Endothelial cell of hepatic sinusoid (primary cell): ENCODE results near the gene CAMTA1.

Experiments used
- in situ Hi-C: cut with HindIII; loops from 2 replicates; pipeline ENCODE4 v1.10.0; 2017; ENCODE audit warnings: low sequenced_read_pairs

CAMTA1 gene

GRCh38 chr1:7014640-7014930, 229.3 kb downstream of the CAMTA1 start:
- in situ Hi-C loops = loop anchor here (5.0 kb wide), 2 partner anchors 33 to 252 kb away; no protein-coding TSS in a partner anchor

DNA sequence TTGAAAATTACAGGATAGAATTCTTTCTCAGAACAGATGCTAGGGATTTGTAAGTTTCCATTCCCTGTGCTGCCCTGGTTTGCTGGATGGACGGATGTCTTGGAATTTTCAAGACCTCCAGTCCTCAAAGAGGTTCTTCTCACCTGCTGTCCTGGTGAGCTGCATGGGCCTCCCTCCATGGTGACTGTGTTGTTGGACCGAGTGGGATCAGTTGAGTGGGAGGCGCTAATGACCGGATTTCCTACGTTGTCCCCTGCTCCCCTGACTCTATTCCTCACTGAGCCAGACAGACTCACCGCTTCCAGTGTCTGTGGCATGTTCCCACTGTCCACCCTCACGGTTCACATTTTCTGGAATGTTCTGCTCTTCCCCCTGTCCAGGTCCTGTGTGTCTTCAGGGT, 229.8 kb downstream of the CAMTA1 start:
- in situ Hi-C loops = no loop called here

DNA sequence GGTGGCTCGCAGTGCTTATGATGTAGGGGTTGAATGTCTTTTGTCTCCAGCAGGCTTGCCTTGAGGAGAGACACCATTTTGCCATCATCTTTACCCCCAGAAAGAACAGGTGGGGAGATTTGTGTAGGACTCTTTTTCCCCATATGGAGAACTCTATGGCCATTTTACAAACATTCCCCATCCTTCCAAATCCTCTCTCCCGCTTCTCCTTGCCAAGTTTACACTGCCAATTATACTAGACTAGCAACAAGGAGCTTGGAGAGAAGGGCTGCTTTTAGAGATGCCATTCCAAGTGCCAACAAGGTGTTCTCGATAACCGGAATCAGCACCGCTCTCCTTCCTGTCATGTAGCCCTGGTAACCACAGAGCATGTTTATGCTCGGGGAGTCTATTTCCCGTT, 233.1 kb downstream of the CAMTA1 start:
- in situ Hi-C loops = no loop called here

- in situ Hi-C loops = no loop called here
Observed at GRCh38 chr1:7018826-7019225, 233.6 kb downstream of the CAMTA1 start.

GRCh38 chr1:7019510-7019909, 234.3 kb downstream of the CAMTA1 start:
- in situ Hi-C loops = no loop called here

GRCh38 chr1:7022058-7022457, 236.8 kb downstream of the CAMTA1 start:
- in situ Hi-C loops = no loop called here

DNA sequence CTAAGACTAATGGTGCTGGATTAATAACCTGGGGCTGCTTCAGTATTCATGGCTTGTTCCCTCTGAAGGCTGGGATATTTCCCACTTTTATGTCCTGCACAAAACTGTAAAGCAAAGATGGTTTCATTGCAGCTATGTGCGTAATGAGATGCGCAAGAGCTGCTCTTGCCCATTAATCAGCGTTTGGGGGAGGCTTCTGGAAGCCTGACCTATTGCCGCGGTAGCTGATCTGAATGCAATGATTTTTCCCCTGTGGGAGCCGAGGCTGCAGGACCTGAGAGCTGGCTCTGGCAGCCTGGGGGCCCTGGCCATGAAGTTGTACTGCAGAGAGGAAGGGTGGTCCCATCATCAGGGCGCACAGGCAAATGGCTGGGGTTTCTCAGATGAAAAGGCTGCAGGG, 239.8 kb downstream of the CAMTA1 start:
- in situ Hi-C loops = no loop called here

DNA sequence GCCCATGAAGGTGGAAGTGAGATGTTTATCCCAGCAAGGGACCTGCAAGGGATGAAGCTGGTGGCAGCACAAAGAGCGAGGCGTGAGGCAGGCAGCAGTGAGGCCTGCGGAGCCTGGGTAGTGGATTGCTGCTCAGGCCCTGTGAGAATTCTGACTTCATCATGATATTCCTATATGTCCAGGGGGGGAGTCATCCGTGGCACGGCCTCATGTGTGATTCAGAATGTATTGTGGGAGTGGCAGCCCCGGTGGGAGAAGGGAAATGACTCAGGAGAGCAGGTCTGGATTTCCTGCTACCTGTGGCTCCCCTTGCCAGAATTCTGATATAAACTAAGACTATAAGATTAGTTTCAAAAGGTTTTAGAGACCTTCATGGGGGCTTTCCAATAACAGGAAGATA, 240.9 kb downstream of the CAMTA1 start:
- in situ Hi-C loops = no loop called here

GRCh38 chr1:7032992-7033391, 247.7 kb downstream of the CAMTA1 start:
- in situ Hi-C loops = no loop called here

- in situ Hi-C loops = loop anchor here (5.0 kb wide), 1 partner anchor 104 kb away; no protein-coding TSS in a partner anchor
Observed at GRCh38 chr1:7036386-7036785, 251.1 kb downstream of the CAMTA1 start.

- in situ Hi-C loops = loop anchor here (5.0 kb wide), 1 partner anchor 107 kb away; no protein-coding TSS in a partner anchor
Observed at GRCh38 chr1:7039590-7040220, 254.5 kb downstream of the CAMTA1 start.

DNA sequence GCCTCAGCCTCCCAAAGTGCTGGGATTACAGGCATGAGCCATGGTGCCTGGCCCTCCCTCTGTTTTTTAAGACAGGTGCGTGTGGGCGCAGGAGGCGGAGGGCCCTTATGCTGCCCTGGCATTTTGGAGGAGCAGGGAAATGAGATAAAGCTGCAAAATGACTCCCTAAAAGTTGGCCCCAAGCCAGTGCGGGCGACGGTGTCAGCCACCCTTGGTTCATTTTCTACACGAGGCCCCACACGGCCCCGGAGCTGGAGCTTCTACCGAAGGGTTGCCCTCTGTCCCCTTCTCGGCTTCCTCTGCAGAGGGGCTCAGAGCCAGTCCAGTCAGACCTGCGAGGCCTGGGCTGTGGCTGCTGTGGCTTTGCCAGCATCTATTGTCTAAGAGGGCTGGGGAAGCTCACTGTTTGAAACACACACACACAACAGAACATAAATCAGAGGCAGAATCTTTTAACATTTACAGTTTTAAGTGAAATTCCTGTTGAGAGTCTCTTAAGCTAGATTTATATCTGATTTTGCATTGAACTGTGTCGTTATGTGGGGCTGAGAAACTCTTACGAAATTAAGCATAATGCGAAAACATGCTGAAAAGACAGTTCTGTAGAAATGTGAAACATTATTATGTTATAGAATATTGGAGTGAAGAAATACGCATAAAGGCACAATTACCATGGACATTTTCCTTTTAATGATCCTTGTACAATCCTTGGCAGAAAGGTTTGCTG, 255.9 kb downstream of the CAMTA1 start:
- in situ Hi-C loops = no loop called here

DNA sequence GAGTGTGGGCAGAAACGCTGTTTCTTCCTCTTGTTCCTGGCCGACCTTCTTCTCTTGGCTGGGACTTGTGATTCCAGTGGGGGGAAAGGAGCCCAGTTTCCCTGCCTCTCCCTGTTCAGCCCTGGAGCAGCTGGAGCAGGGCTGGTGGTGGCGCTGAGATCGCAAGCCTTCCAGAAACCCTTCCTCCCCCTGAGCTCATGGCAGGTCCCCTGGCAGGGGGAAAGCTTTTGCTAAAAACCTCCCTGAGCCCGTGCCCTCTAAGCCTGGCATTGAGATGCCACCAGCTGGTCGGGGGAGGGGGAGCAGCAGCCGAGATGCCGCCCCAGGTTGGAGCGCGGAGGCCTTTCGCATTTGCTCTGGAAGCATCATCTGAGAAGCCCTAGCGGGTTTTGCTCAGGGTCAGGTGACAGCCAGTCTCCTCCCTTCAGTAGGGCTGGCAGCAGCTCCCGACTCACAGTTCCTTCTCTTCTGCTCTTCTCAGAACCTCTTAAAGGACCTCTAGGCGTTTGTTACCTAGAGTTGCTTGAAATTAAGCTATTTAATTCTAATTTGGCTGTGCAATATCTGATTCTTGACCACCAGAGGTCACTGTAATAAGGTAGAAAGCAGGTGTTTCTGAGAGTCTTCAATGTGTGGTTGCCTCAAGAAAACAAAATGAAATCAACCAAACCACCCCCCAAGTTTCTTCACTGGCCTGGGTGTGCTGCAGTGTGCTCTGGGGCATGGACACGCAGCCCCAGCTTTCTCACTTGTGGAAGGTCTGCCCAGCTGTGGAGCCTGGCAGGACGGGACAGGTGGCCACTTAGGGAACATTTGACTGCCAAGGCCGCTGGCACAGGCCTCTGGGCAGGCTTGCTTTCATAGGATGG, 257.3 kb downstream of the CAMTA1 start:
- in situ Hi-C loops = no loop called here

- in situ Hi-C loops = no loop called here
Observed at GRCh38 chr1:7043191-7043549, 257.9 kb downstream of the CAMTA1 start.

DNA sequence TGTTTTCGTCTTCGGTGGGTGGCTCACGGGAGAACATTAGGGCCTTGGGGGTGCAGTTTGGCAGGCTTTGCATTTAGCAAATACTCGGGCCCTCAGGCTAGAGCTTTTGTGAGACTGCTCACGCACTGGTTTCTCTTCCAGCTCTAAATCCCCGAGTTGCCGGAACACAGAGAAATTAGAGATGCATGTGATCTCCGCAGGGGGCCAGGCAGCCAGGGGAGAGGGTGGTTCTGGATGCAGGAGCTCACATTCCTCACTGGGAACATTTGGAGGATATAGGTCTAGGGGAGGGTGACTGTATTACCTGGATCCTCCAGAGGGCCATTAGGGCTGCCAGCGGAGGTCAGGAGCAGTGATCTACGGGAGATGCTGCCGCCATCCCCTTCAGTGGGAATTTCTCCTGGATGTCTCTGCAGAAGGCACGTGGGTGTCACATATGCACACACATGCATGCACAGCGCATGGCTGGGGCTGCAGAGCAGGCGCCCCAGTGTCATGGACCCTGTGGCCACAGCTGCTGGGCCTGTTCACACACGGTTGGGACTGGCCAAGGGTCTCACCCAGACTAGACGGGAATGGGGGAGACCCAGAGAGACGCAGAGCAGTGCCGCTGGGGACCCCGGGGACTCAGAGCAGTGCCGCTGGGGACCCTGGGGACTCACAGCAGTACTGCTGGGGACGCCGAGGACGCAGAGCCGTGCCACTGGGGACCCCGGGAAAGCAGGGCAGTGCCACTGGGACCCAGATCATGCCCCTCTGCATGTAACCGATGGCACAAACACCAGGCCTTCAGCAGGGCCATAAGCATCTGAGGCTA, 258.7 kb downstream of the CAMTA1 start:
- in situ Hi-C loops = no loop called here

DNA sequence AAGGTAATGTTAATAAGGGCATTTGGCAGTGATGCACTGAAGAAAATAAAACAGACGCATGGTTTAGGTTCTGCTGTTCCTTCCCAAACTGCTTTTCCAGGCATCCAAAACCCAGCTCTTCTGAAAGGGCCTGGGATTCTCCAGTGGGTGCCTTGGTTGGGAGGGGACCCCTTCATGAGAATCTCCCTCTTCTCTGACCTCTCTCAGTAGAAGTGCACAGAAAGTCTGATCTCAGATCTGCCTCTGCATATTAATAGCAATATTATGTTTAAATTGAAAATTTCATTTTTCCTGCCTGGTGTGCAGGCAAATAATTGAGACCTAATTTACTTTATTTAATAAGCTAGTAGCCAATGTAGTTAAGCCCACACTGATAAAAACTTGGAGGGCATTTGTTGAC, 260.6 kb downstream of the CAMTA1 start:
- in situ Hi-C loops = loop anchor here (5.0 kb wide), 2 partner anchors 34 to 91 kb away; no protein-coding TSS in a partner anchor

DNA sequence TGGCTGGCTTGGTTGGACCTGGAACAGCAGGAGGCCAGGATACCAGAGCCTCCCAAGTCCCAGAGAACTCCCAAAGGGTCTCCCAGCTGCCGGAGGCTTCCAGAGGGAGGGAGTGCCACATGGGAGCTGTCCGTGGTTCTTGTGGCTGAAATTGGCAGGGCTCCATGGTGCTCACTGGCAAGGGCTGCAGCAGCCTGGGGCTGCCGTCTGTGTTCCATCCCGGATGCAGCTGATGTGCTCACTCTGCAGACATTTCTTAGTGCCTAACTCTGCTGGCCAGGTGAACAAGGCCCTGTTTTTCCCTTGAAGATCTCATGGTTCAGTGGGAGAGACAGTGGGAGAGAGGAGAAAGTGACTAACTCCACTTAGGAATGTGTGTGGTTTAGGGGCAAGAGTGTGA, 261.1 kb downstream of the CAMTA1 start:
- in situ Hi-C loops = loop anchor here (5.0 kb wide), 2 partner anchors 34 to 91 kb away; no protein-coding TSS in a partner anchor

DNA sequence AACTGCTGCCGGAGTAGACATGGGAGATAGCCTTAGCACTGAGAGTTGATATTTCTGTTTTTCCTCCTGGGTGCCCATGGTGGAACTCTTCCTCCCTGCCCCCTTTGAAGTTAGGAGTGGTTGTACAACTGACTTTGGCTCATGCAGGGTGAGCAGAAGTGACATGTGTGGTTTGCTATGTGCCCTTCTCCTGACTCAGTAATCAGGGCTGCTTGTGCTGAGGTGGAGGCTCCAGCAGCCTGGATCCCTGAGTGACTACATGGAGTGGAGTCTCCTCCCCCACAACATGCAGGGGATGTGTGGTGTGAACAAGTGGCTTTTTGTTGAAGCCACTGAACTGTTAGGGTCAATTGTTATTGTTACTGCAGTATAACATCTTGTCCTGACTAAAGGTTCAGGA, 261.6 kb downstream of the CAMTA1 start:
- in situ Hi-C loops = loop anchor here (5.0 kb wide), 2 partner anchors 35 to 90 kb away; no protein-coding TSS in a partner anchor

- in situ Hi-C loops = loop anchor here (5.0 kb wide), 2 partner anchors 36 to 89 kb away; no protein-coding TSS in a partner anchor
Observed at GRCh38 chr1:7047866-7048265, 262.6 kb downstream of the CAMTA1 start.

DNA sequence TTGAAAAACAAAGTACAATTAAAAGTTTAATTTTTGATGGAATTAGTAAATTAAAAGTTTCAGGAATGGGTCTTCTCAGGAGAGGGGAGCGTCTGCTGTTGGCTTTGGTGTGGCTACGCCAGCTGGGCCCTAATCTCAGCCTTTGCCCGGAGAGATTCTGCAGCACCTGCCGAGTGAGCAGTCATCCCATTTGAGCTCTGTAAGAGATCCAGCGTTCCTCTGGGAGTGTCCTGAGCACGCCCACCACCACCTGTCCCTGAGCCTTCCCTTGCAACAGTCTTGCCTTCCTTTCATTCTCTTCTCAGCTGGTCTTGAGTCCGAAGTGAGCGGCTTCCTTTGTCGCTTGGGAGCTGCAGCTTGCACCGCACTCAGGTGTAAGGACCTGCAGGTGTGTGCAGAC, 263.1 kb downstream of the CAMTA1 start:
- in situ Hi-C loops = loop anchor here (5.0 kb wide), 2 partner anchors 36 to 89 kb away; no protein-coding TSS in a partner anchor
